GM19324 (cell line): Measurements from ENCODE around the gene KPNA6.
"Not testable (repeated sequence)": the region's sequence is repeated elsewhere in the genome, so short reads cannot be mapped to it uniquely, and the experiment has no call there.

Experiments
- ATAC-seq: cut with Tn5 transposase; IDR thresholded peaks from one replicate; pipeline ENCODE4 v1.9.1; 2021; ENCODE audit warnings: mild to moderate bottlenecking, moderate library complexity; ENCODE audit not compliant: unreplicated experiment, low FRiP score

The KPNA6 gene

GRCh38 chr1:32100359-32100758 is 7.5 kb upstream of the KPNA6 start:
- no peak for ATAC-seq

GRCh38 chr1:32100807-32101708 is 6.8 kb upstream of the KPNA6 start:
- no peak for ATAC-seq

- ATAC-seq: no peak
Measured at GRCh38 chr1:32104127-32104526, 3.7 kb upstream of the KPNA6 start.

GRCh38 chr1:32105338-32105737 is 2.5 kb upstream of the KPNA6 start:
- no peak for ATAC-seq

GRCh38 chr1:32106663-32107275 is 1.1 kb upstream of the KPNA6 start:
- no peak for ATAC-seq

GRCh38 chr1:32111040-32111623 is 3.3 kb downstream of the KPNA6 start:
- no peak for ATAC-seq

GRCh38 chr1:32111789-32112188 is 3.9 kb downstream of the KPNA6 start:
- ATAC-seq: no peak

GRCh38 chr1:32112806-32113375 is 5.0 kb downstream of the KPNA6 start:
- ATAC-seq: no peak

- ATAC-seq: not testable (repeated sequence)
Measured at GRCh38 chr1:32113436-32113835, 5.6 kb downstream of the KPNA6 start.

- no peak for ATAC-seq
Measured at GRCh38 chr1:32114420-32114819, 6.6 kb downstream of the KPNA6 start.

GRCh38 chr1:32115496-32115895 is 7.6 kb downstream of the KPNA6 start:
- no peak for ATAC-seq

- no peak for ATAC-seq
Measured at GRCh38 chr1:32116531-32116930, 8.7 kb downstream of the KPNA6 start.

- ATAC-seq: no peak
Measured at GRCh38 chr1:32122151-32122550, 14.3 kb downstream of the KPNA6 start.

- ATAC-seq: not testable (repeated sequence)
Measured at GRCh38 chr1:32123361-32123760, 15.5 kb downstream of the KPNA6 start.

GRCh38 chr1:32125313-32125712 is 17.5 kb downstream of the KPNA6 start:
- no peak for ATAC-seq

- ATAC-seq: no peak
Measured at GRCh38 chr1:32126770-32127169, 18.9 kb downstream of the KPNA6 start.

GRCh38 chr1:32127409-32128198 is 19.7 kb downstream of the KPNA6 start:
- no peak for ATAC-seq

GRCh38 chr1:32128479-32128878 is 20.6 kb downstream of the KPNA6 start:
- no peak for ATAC-seq

GRCh38 chr1:32128964-32129363 is 21.1 kb downstream of the KPNA6 start:
- ATAC-seq: no peak

GRCh38 chr1:32133950-32134280 is 26.1 kb downstream of the KPNA6 start:
- not testable (repeated sequence) for ATAC-seq

GRCh38 chr1:32137111-32137510 is 29.3 kb downstream of the KPNA6 start:
- ATAC-seq: no peak
